Endothelial cell (in vitro differentiated cells): ENCODE measurements around the gene AKAP13. TPM values are rescaled to one million over a fixed set of nuclear protein-coding genes. Genes with fewer than 3 reads are reported as not detected.

Experiments used
- DNase-seq: peaks from one replicate; pipeline ENCODE4 v3.0.0; 2021; ENCODE audit warnings: low spot score
- H3K27ac Mint-ChIP-seq: one replicate; pipeline ENCODE4 v1.8.0; 2021; ENCODE audit warnings: mixed read lengths, inconsistent platforms; ENCODE audit not compliant: unreplicated experiment
- H3K27me3 Mint-ChIP-seq: one replicate; pipeline ENCODE4 v1.8.0; 2021; ENCODE audit warnings: mild to moderate bottlenecking, moderate library complexity, mixed read lengths, inconsistent platforms; ENCODE audit not compliant: unreplicated experiment
- H3K36me3 Mint-ChIP-seq: one replicate; pipeline ENCODE4 v1.8.0; 2021; ENCODE audit warnings: mild to moderate bottlenecking, low read depth, mixed read lengths, inconsistent platforms; ENCODE audit not compliant: unreplicated experiment
- H3K4me1 Mint-ChIP-seq: one replicate; pipeline ENCODE4 v1.8.0; 2021; ENCODE audit warnings: mild to moderate bottlenecking, mixed read lengths, inconsistent platforms; ENCODE audit not compliant: unreplicated experiment
- H3K4me3 Mint-ChIP-seq: one replicate; pipeline ENCODE4 v1.8.0; 2021; ENCODE audit warnings: mild to moderate bottlenecking, mixed read lengths, inconsistent platforms; ENCODE audit not compliant: unreplicated experiment
- H3K9me3 Mint-ChIP-seq: one replicate; pipeline ENCODE4 v1.8.0; 2021; ENCODE audit warnings: mixed read lengths, inconsistent platforms; ENCODE audit not compliant: unreplicated experiment
- total RNA-seq: library from RNA; stranded (reverse); fragmentation: NEBNext Ultra II Directional; extraction: Animal tissue kit (Norgen Biotek cat#: 25700); gene quantifications from one replicate; pipeline ENCODE4 v1.2.1, GENCODE V29; 2021; ENCODE audit not compliant: unreplicated experiment
- TF ChIP-seq, protein P1 (sequence below): fragments of 200-600 bp; sonication (generic); IDR thresholded peaks from one replicate; pipeline ENCODE4 v1.5.0; 2021; ENCODE audit warnings: antibody characterized with exemption; ENCODE audit not compliant: unreplicated experiment

Gene AKAP13
- total RNA-seq, 1 donor from 2014 or later: 249 TPM

- Mint-ChIP-seq H3K27me3 (no peaks in the 10 kb centered on the region), H3K36me3 (no peaks in the 10 kb centered on the region), H3K9me3 (no peaks in the 10 kb centered on the region), H3K4me1 (peaks cover 1% of the 10 kb centered on the region), H3K27ac (no peak overlapping the region), H3K4me3 (no peak overlapping the region)
- TF ChIP-seq, protein P1, sequence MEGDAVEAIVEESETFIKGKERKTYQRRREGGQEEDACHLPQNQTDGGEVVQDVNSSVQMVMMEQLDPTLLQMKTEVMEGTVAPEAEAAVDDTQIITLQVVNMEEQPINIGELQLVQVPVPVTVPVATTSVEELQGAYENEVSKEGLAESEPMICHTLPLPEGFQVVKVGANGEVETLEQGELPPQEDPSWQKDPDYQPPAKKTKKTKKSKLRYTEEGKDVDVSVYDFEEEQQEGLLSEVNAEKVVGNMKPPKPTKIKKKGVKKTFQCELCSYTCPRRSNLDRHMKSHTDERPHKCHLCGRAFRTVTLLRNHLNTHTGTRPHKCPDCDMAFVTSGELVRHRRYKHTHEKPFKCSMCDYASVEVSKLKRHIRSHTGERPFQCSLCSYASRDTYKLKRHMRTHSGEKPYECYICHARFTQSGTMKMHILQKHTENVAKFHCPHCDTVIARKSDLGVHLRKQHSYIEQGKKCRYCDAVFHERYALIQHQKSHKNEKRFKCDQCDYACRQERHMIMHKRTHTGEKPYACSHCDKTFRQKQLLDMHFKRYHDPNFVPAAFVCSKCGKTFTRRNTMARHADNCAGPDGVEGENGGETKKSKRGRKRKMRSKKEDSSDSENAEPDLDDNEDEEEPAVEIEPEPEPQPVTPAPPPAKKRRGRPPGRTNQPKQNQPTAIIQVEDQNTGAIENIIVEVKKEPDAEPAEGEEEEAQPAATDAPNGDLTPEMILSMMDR: no peak
- no peak for DNase-seq
These were observed 255.9 kb downstream of the AKAP13 start for GRCh38 chr15:85636351-85636750.

DNA sequence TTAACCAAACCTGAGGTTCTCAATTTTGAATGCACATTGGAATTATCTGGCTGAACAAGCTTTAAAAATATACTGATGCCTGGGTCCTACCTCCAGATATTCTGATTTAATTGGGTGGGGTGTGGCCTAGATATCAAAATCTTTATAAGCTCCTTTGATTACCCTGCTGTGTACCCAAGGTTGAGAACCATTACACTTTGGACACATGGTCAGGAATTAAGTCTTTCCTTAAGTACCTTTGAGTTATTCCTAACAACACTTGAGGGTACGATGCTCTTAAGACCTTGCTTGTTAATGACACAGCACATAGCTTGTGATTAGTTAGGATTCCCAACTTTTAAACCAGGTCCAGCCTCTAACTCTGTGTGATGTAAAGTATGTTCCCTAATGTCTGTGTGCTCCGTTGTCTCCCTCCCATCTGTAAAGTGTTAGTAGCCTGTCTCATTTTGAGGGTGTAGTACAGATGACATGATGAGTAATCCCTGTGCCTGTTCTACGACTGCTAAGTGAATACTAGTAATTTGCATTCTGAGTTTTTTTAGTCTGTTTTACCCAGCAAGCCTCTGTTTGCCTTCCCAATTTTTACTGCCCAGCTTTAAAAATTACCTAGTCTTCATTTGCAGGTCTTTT lies 259.5 kb downstream of the AKAP13 start:
- DNase-seq: no peak
- Mint-ChIP-seq H3K9me3 (no peaks in the 10 kb centered on the region), H3K4me3 (no peak overlapping the region), H3K36me3 (no peaks in the 10 kb centered on the region), H3K27me3 (peaks cover 5% of the 10 kb centered on the region), H3K4me1 (peaks cover 3% of the 10 kb centered on the region), H3K27ac (peak overlapping the region; percentile 5)
- TF ChIP-seq, protein P1: no peak

GRCh38 chr15:85642065-85642692 lies 261.8 kb downstream of the AKAP13 start:
- H3K9me3 Mint-ChIP-seq: no peaks in the 10 kb centered on the region

DNA sequence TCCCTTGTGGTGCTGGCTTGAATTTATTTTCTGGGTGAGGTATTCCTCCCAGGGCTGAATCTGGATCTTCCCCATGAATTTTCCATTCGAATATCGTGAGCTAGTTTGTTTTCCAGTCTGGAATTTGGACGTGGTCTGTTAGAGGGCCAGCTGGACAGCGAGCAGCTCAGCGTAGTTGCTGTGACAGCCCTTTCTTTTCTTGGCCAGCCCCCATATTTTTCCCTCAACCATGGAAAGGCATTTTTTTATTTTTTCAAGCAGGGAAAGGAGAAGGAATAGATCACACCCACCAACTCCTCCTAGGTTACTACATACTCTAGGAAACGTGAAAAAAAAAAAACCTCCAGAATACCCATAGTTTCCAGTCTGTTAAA lies 262.3 kb downstream of the AKAP13 start:
- peaks cover 22% of the 10 kb centered on the region for H3K36me3 Mint-ChIP-seq
- DNase-seq: no peak
- peaks cover 7% of the 10 kb centered on the region for H3K27me3 Mint-ChIP-seq
- peak overlapping the region; percentile 77 for H3K27ac Mint-ChIP-seq
- peaks cover 3% of the 10 kb centered on the region for H3K4me1 Mint-ChIP-seq
- no peaks in the 10 kb centered on the region for H3K9me3 Mint-ChIP-seq
- TF ChIP-seq, protein P1: no peak
- no peak overlapping the region for H3K4me3 Mint-ChIP-seq

More at GRCh38 chr15:85642065-85642692, 261.8 kb downstream of the AKAP13 start:
- no peak for DNase-seq
- peaks cover 18% of the 10 kb centered on the region for H3K36me3 Mint-ChIP-seq
- peaks cover 7% of the 10 kb centered on the region for H3K27me3 Mint-ChIP-seq
- TF ChIP-seq, protein P1: no peak
- H3K4me3 Mint-ChIP-seq: no peak overlapping the region
- H3K4me1 Mint-ChIP-seq: peaks cover 3% of the 10 kb centered on the region
- no peak overlapping the region for H3K27ac Mint-ChIP-seq

DNA sequence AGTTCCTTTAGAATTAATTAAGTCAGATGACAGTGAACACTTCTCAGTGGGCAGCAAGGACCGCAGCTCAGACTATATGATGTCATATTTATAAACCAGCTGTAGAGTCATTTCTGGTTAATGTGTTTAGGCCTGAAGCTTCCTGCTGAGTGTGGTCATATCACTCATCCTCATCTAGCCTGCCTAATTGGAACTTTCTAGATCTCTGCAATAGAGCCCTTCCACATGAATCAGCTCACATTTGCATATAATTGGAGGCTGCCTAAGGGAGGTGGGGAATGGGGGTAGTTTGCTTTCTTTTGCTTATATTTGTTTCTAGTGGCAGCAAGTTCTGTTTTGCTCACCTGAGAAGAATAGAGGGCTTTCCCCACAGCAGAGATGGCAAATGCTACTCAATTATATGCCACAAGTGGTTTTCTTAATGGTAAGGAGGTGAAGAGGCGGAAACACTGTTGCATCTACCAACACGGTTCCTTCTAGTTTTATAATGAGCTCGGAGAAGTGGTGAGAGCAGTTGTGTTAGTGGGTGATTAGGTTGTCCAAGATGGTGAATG lies 266.2 kb downstream of the AKAP13 start:
- DNase-seq: no peak
- H3K9me3 Mint-ChIP-seq: no peaks in the 10 kb centered on the region
- TF ChIP-seq, protein P1: no peak
- peaks cover 22% of the 10 kb centered on the region for H3K36me3 Mint-ChIP-seq
- peaks cover 7% of the 10 kb centered on the region for H3K27me3 Mint-ChIP-seq
- peak overlapping the region; percentile 62 for H3K4me3 Mint-ChIP-seq
- H3K27ac Mint-ChIP-seq: no peak overlapping the region
- H3K4me1 Mint-ChIP-seq: peaks cover 12% of the 10 kb centered on the region
